Adrenal gland (tissue), 5 donors: ENCODE data around the gene DCAF6.

ENCODE experiments used
- CTCF ChIP-seq, 6 experiments: fragments of 450-650 bp in 4 of 6; fragments of 200-600 bp in 2 of 6; sonication (generic) in 1 of 6; IDR thresholded peaks; 1 replicate in 5 of 6; 2 replicates in 1 of 6; pipeline versions ENCODE4 v1.5.1 to v1.8.0; 2016 to 2021; ENCODE audit warnings: antibody characterized with exemption in 6 of 6, mild to moderate bottlenecking in 2 of 6, moderate library complexity in 1 of 6
- POLR2A ChIP-seq, 2 donors: fragments of 450-650 bp; IDR thresholded peaks; one replicate each; pipeline ENCODE4 v1.6.1; 2017; ENCODE audit warnings: antibody characterized with exemption in 2 of 2, mild to moderate bottlenecking in 2 of 2, moderate library complexity in 1 of 2
- donor health status: DM: no; HTN: no; CAD: no.

- no peak for TF ChIP-seq CTCF (IDR thresholded peaks at IDR 0.05)
- TF ChIP-seq POLR2A (IDR thresholded peaks at IDR 0.05), result no peak
Measured at GRCh38 chr1:167955915-167956314, 19.4 kb downstream of the DCAF6 start.
